Measurements from ENCODE around the gene CRYBB3. TPM values are rescaled to one million over a fixed set of nuclear protein-coding genes. Genes with fewer than 3 reads are reported as not detected.

The CRYBB3 gene
- total RNA-seq, 1 experiment from 2014 or later = 0.39 TPM

DNA sequence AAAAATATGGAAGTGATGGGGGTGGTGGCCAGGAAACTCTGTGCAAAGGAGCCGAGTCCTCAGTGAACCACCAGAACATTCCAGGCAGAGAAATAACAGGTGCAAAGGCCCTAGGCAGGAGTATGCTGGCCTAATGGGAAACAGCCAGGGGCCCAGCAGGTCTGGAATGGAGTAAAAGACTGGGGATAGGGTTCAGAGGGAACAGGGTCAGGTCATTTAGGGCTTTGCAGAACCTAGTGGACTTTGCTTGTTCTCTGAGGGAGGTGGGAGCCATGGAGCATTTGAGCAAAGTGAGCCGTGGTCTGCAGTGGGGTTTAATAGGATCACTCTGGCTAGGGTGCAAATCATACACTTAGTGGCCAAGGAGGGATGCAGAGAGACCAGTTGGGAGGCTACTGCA lies 8.7 kb downstream of the CRYBB3 start:
- peak overlapping the region; percentile 20 for H3K18ac ChIP-seq (ENCODE audit: insufficient read length, low read depth, low read length)
- Mint-ChIP-seq H3K4me1 (no peaks in the 10 kb centered on the region; a peak in 1 of 4 replicates), H3K9me3 (peaks cover 4% of the 10 kb centered on the region in 2 experiments; a peak in 4 of 5 replicates), H3K27me3 (ENCODE audit: low read depth) (peaks cover 4% of the 10 kb centered on the region), H3K36me3 (ENCODE audit: insufficient read depth in 1 of 3, low read depth in 3 of 3) (peaks cover under 1 to 4% (median 2%) of the 10 kb centered on the region in 3 experiments; a peak in 4 of 7 replicates), H3K4me3 (no peak overlapping the region), H3K27ac (no peak overlapping the region)
- H4K8ac ChIP-seq (replicated peaks; ENCODE audit: insufficient read length, low read depth, low read length) = no peak overlapping the region
- H3K9ac ChIP-seq (ENCODE audit: extremely low read depth, insufficient read length, low read length) = no peak overlapping the region
- no peak overlapping the region for H2BK20ac ChIP-seq (ENCODE audit: low read depth, low read length, poor library complexity, severe bottlenecking)
- H2AFZ ChIP-seq (ENCODE audit: low read length) = no peak overlapping the region
- TF ChIP-seq, protein P1, sequence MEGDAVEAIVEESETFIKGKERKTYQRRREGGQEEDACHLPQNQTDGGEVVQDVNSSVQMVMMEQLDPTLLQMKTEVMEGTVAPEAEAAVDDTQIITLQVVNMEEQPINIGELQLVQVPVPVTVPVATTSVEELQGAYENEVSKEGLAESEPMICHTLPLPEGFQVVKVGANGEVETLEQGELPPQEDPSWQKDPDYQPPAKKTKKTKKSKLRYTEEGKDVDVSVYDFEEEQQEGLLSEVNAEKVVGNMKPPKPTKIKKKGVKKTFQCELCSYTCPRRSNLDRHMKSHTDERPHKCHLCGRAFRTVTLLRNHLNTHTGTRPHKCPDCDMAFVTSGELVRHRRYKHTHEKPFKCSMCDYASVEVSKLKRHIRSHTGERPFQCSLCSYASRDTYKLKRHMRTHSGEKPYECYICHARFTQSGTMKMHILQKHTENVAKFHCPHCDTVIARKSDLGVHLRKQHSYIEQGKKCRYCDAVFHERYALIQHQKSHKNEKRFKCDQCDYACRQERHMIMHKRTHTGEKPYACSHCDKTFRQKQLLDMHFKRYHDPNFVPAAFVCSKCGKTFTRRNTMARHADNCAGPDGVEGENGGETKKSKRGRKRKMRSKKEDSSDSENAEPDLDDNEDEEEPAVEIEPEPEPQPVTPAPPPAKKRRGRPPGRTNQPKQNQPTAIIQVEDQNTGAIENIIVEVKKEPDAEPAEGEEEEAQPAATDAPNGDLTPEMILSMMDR (conservative IDR thresholded peaks at IDR 0.05) = no peak
- no peak overlapping the region for H3T11ph ChIP-seq (ENCODE audit: low read length)
- no peaks in the 10 kb centered on the region for H3K9me3 ChIP-seq (ENCODE audit: control insufficient read depth, low read depth, low read length)
- H2BK5ac ChIP-seq (ENCODE audit: insufficient read length, low read length) = no peak overlapping the region
- no peaks in the 10 kb centered on the region for H3K79me2 ChIP-seq (ENCODE audit: insufficient read depth, low read length)
- no peak overlapping the region for H3K4ac ChIP-seq (ENCODE audit: low read depth, low read length)
- no peak overlapping the region for H3K23ac ChIP-seq (ENCODE audit: insufficient read length, low read depth, low read length)
- no peaks in the 10 kb centered on the region for H3K79me1 ChIP-seq (ENCODE audit: insufficient read depth, low read depth, low read length, poor library complexity, severe bottlenecking)
- H3K27ac ChIP-seq (ENCODE audit: insufficient read length, low read depth, low read length) = no peak overlapping the region
- WGBS (ENCODE audit: extremely low coverage, insufficient read length, low lambda C conversion rate) = no CpG with 5 or more reads among the region's 2 CpGs
- no peaks in the 10 kb centered on the region for H3K4me1 ChIP-seq (ENCODE audit: insufficient read depth, low read length)
- H2AK5ac ChIP-seq (ENCODE audit: insufficient read length, low read length) = no peak overlapping the region
- DNase-seq = no peak
- H2BK15ac ChIP-seq (ENCODE audit: low read depth, low read length) = no peak overlapping the region
- H3K23me2 ChIP-seq (ENCODE audit: insufficient read length, low read depth, low read length, poor library complexity, severe bottlenecking) = no peaks in the 10 kb centered on the region
- H4K5ac ChIP-seq (ENCODE audit: insufficient read length, low read depth, low read length) = no peak overlapping the region
- no peak overlapping the region for H4K91ac ChIP-seq (ENCODE audit: insufficient read length, low read depth, low read length)
- H3K14ac ChIP-seq (ENCODE audit: insufficient read depth, low read length) = no peak overlapping the region
- H3K27me3 ChIP-seq (ENCODE audit: insufficient read depth, low read length) = no peaks in the 10 kb centered on the region
- no peaks in the 10 kb centered on the region for H4K20me1 ChIP-seq (ENCODE audit: control insufficient read depth, insufficient read depth, insufficient read length)
- H2BK120ac ChIP-seq (ENCODE audit: low read depth, low read length, poor library complexity, severe bottlenecking) = no peak overlapping the region
- H3K4me2 ChIP-seq (ENCODE audit: insufficient read depth, insufficient read length, low read length) = no peak overlapping the region
- no peak overlapping the region for H2BK12ac ChIP-seq (ENCODE audit: insufficient read length, low read depth, low read length)
- H3K56ac ChIP-seq (ENCODE audit: insufficient read length, low read depth, low read length) = no peak overlapping the region

All from H9 (cell line).